Measurements from ENCODE around the gene SERPINB6.
A peak's percentile ranks its signal among the peaks of the same experiment; 100 is the strongest.

Gene SERPINB6

GRCh38 chr6:2935566-2936291 is 35.6 kb downstream of the SERPINB6 start:
- TF ChIP-seq POLR2AphosphoS5 (IDR thresholded peaks at IDR 0.05; ENCODE audit: low read depth, low read length) (no peak), SIN3A (IDR thresholded peaks at IDR 0.05; ENCODE audit: borderline replicate concordance, insufficient read depth, low read length) (no peak), REST (IDR thresholded peaks at IDR 0.05; ENCODE audit: insufficient read depth in 1 of 2, low read depth in 2 of 2, low read length in 2 of 2) (no peak), FOXP2 (optimal IDR thresholded peaks at IDR 0.05; ENCODE audit: borderline replicate concordance, extremely low read depth, extremely low read length, insufficient read depth) (no peak), TAF1 (IDR thresholded peaks at IDR 0.05; ENCODE audit: borderline replicate concordance, insufficient read depth, low read length) (no peak)

- TF ChIP-seq POLR2AphosphoS5 (IDR thresholded peaks at IDR 0.05; ENCODE audit: low read depth, low read length) (no peak), SIN3A (IDR thresholded peaks at IDR 0.05; ENCODE audit: borderline replicate concordance, insufficient read depth, low read length) (no peak), TAF1 (IDR thresholded peaks at IDR 0.05; ENCODE audit: borderline replicate concordance, insufficient read depth, low read length) (no peak), REST (IDR thresholded peaks at IDR 0.05; ENCODE audit: insufficient read depth in 1 of 2, low read depth in 2 of 2, low read length in 2 of 2) (no peak), FOXP2 (optimal IDR thresholded peaks at IDR 0.05; ENCODE audit: borderline replicate concordance, extremely low read depth, extremely low read length, insufficient read depth) (no peak)
Observed at GRCh38 chr6:2934057-2934456, 37.3 kb downstream of the SERPINB6 start.

DNA sequence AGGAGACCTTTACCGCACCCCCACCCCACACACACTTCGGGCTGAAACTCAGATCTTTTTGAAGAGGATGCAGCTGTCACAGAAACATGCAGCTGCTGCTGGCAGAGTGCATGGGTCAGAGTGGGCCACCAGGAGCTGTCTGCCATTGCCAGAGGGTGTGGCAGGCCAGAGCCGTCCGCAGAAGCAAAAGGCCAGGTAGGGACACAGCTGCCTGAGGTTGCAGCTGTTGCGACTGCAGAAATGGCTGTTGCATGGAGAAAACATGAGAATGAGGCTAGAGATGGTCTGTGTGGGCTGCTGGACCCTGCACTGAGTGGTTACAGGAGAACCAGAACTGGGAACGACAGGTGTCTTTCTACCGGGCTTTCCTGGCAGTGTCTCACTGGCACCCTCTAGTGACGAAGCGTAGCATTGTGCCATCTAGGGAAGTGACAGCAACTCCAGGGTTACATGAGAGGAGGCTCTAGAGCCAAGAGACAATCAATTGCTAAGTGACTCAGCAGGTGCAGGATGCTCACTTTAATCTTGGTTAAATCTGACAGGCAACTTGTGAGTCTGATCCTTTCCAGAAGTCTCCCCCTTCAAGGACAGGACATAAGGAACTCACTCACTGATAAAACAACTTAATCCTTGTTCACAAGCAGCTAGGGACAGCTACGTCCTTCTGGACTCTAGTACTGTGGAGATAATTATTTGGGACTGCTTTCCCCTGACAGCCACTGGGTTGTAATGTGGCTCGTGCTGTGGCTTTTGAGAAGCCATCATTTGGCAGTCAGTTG is 39.2 kb downstream of the SERPINB6 start:
- TF ChIP-seq SIN3A (IDR thresholded peaks at IDR 0.05; ENCODE audit: borderline replicate concordance, insufficient read depth, low read length) (no peak), FOXP2 (optimal IDR thresholded peaks at IDR 0.05; ENCODE audit: borderline replicate concordance, extremely low read depth, extremely low read length, insufficient read depth) (peak; percentile 38), POLR2AphosphoS5 (IDR thresholded peaks at IDR 0.05; ENCODE audit: low read depth, low read length) (no peak), TAF1 (IDR thresholded peaks at IDR 0.05; ENCODE audit: borderline replicate concordance, insufficient read depth, low read length) (no peak), REST (IDR thresholded peaks at IDR 0.05; ENCODE audit: insufficient read depth in 1 of 2, low read depth in 2 of 2, low read length in 2 of 2) (0 out of 4 replicates have a peak, but pooled peaks of 1 of the 2 experiments have one; percentile 21)

GRCh38 chr6:2931055-2931454 is 40.3 kb downstream of the SERPINB6 start:
- no peak for TF ChIP-seq POLR2AphosphoS5 (IDR thresholded peaks at IDR 0.05; ENCODE audit: low read depth, low read length)
- no peak for TF ChIP-seq REST (IDR thresholded peaks at IDR 0.05; ENCODE audit: insufficient read depth in 1 of 2, low read depth in 2 of 2, low read length in 2 of 2)
